ENCODE results near the gene SH2D4B.

The SH2D4B gene

GRCh38 chr10:80622153-80622552 is 84.5 kb downstream of the SH2D4B start:
- H3K9ac ChIP-seq (ENCODE audit: insufficient read length, low read depth) = no peak overlapping the region
- H3K27me3 ChIP-seq (ENCODE audit: insufficient read depth, insufficient read length) = no peaks in the 10 kb centered on the region
- no peaks in the 10 kb centered on the region for H3K9me3 ChIP-seq (ENCODE audit: insufficient read depth, low read length)
- no peak overlapping the region for H3K4me3 ChIP-seq (ENCODE audit: insufficient read length, low read depth)
- no peak for DNase-seq (ENCODE audit: low read depth, low spot score)
- H3K4me1 ChIP-seq (ENCODE audit: insufficient read depth, insufficient read length) = no peaks in the 10 kb centered on the region
- TF ChIP-seq ZNF274 (IDR thresholded peaks at IDR 0.05; ENCODE audit: low read depth, low read length) (no peak), YY1 (IDR thresholded peaks at IDR 0.05; ENCODE audit: insufficient read depth, insufficient read length) (no peak), SUZ12 (IDR thresholded peaks at IDR 0.05; ENCODE audit: extremely low read depth, insufficient read depth, insufficient read length) (no peak)
- no peaks in the 10 kb centered on the region for H3K36me3 ChIP-seq (ENCODE audit: insufficient read depth, insufficient read length, low read length)

DNA sequence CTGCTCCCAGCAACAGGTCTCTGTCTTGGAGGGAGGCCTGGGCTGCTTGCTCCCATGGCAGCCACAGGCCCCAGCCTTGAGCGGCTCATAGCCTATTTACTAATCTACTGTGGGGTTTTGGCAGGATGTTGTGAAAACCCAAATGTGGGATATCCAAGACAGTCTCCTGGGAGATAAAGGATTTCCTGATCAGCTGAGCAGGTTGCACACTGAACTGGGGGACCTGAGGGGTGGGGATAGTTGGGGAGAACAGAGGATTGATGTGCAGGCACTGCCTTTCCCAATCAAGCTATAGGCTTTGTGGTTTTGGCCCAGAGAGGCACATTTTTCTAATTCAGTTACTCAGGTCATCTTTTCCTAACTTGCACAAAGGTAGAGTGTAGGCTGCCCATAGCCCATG is 92.6 kb downstream of the SH2D4B start:
- Histone ChIP-seq H3K36me3 (ENCODE audit: insufficient read depth, insufficient read length, low read length) (no peaks in the 10 kb centered on the region), H3K4me1 (ENCODE audit: insufficient read depth, insufficient read length) (no peaks in the 10 kb centered on the region), H3K9ac (ENCODE audit: insufficient read length, low read depth) (no peak overlapping the region), H3K4me3 (ENCODE audit: insufficient read length, low read depth) (no peak overlapping the region), H3K27me3 (ENCODE audit: insufficient read depth, insufficient read length) (no peaks in the 10 kb centered on the region), H3K9me3 (ENCODE audit: insufficient read depth, low read length) (no peaks in the 10 kb centered on the region)
- no peak for TF ChIP-seq ZNF274 (IDR thresholded peaks at IDR 0.05; ENCODE audit: low read depth, low read length)
- no peak for TF ChIP-seq YY1 (IDR thresholded peaks at IDR 0.05; ENCODE audit: insufficient read depth, insufficient read length)
- no peak for TF ChIP-seq SUZ12 (IDR thresholded peaks at IDR 0.05; ENCODE audit: extremely low read depth, insufficient read depth, insufficient read length)
- no peak for DNase-seq (ENCODE audit: low read depth, low spot score)

DNA sequence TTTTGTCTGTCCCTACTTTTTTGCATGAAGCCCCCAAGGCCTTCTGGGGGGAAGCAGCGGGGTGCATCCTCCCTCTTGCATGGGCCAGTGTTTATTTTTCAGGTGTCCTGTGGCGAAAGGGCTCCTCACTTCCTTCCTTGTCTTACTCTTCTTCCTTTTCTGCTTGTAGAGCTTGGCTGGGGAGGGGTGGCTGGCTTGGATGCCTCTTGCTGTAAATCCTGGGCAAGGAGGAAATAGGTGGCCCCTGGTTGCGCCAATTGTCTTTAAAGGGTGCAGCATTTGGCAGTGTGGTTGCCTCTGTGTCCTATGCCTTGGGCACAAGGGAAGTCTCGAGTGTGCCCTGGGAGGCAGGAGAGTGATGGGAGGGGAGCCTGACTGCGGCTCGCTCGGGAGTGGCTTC is 95.0 kb downstream of the SH2D4B start:
- TF ChIP-seq ZNF274 (IDR thresholded peaks at IDR 0.05; ENCODE audit: low read depth, low read length) (no peak), YY1 (IDR thresholded peaks at IDR 0.05; ENCODE audit: insufficient read depth, insufficient read length) (no peak), SUZ12 (IDR thresholded peaks at IDR 0.05; ENCODE audit: extremely low read depth, insufficient read depth, insufficient read length) (no peak)
- H3K9me3 ChIP-seq (ENCODE audit: insufficient read depth, low read length) = no peaks in the 10 kb centered on the region
- H3K4me3 ChIP-seq (ENCODE audit: insufficient read length, low read depth) = no peak overlapping the region
- no peaks in the 10 kb centered on the region for H3K27me3 ChIP-seq (ENCODE audit: insufficient read depth, insufficient read length)
- DNase-seq (ENCODE audit: low read depth, low spot score) = no peak
- H3K4me1 ChIP-seq (ENCODE audit: insufficient read depth, insufficient read length) = no peaks in the 10 kb centered on the region
- H3K9ac ChIP-seq (ENCODE audit: insufficient read length, low read depth) = no peak overlapping the region
- H3K36me3 ChIP-seq (ENCODE audit: insufficient read depth, insufficient read length, low read length) = no peaks in the 10 kb centered on the region

GRCh38 chr10:80633383-80633860 is 95.7 kb downstream of the SH2D4B start:
- no peak for DNase-seq (ENCODE audit: low read depth, low spot score)
- no peak overlapping the region for H3K9ac ChIP-seq (ENCODE audit: insufficient read length, low read depth)
- no peaks in the 10 kb centered on the region for H3K36me3 ChIP-seq (ENCODE audit: insufficient read depth, insufficient read length, low read length)
- no peaks in the 10 kb centered on the region for H3K9me3 ChIP-seq (ENCODE audit: insufficient read depth, low read length)
- no peaks in the 10 kb centered on the region for H3K4me1 ChIP-seq (ENCODE audit: insufficient read depth, insufficient read length)
- no peak overlapping the region for H3K4me3 ChIP-seq (ENCODE audit: insufficient read length, low read depth)
- H3K27me3 ChIP-seq (ENCODE audit: insufficient read depth, insufficient read length) = no peaks in the 10 kb centered on the region
- TF ChIP-seq SUZ12 (IDR thresholded peaks at IDR 0.05; ENCODE audit: extremely low read depth, insufficient read depth, insufficient read length) (no peak), YY1 (IDR thresholded peaks at IDR 0.05; ENCODE audit: insufficient read depth, insufficient read length) (no peak), ZNF274 (IDR thresholded peaks at IDR 0.05; ENCODE audit: low read depth, low read length) (no peak)

DNA sequence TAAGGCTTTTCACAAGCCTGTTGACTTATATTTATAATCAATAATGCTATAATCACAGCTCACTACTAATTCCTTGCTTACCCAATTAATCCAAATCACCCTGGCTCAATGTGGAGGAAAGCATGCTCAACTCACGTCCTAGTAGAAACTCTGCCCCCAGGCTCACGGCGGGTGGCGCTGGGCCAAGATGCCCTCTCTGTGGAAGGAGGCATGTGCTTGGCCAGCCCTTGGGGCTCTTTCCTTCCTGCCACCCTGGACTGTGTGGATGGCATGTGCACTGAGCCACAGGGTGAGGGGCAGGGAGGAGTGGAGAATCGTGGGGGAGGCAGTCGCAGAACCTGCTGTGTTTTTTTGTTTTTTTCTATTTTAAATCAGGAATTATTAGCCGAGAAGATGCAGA is 96.2 kb downstream of the SH2D4B start:
- H3K9ac ChIP-seq (ENCODE audit: insufficient read length, low read depth) = no peak overlapping the region
- no peaks in the 10 kb centered on the region for H3K27me3 ChIP-seq (ENCODE audit: insufficient read depth, insufficient read length)
- H3K4me1 ChIP-seq (ENCODE audit: insufficient read depth, insufficient read length) = no peaks in the 10 kb centered on the region
- no peaks in the 10 kb centered on the region for H3K9me3 ChIP-seq (ENCODE audit: insufficient read depth, low read length)
- no peak for TF ChIP-seq YY1 (IDR thresholded peaks at IDR 0.05; ENCODE audit: insufficient read depth, insufficient read length)
- TF ChIP-seq ZNF274 (IDR thresholded peaks at IDR 0.05; ENCODE audit: low read depth, low read length) = no peak
- TF ChIP-seq SUZ12 (IDR thresholded peaks at IDR 0.05; ENCODE audit: extremely low read depth, insufficient read depth, insufficient read length) = no peak
- H3K36me3 ChIP-seq (ENCODE audit: insufficient read depth, insufficient read length, low read length) = no peaks in the 10 kb centered on the region
- H3K4me3 ChIP-seq (ENCODE audit: insufficient read length, low read depth) = no peak overlapping the region
- no peak for DNase-seq (ENCODE audit: low read depth, low spot score)

DNA sequence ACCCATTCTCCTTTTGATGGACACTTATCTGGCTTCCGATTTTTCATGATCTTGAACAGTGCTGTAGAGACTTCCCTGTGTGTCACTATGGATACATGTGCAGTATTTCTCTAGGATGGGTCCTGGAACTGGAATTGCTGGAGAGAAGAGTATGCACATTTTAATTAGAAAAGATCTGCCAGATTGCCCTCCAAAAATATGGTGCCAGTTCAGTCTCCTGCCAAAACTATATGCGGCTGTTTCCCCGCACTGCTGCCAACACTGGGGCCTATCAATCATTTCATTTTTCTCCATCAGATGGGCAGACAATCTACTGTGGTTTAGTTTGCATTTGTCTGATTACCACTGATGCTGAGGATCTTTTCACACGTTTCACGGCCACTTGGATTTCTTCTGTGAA is 105.0 kb downstream of the SH2D4B start:
- Histone ChIP-seq H3K9ac (ENCODE audit: insufficient read length, low read depth) (no peak overlapping the region), H3K4me3 (ENCODE audit: insufficient read length, low read depth) (no peak overlapping the region), H3K4me1 (ENCODE audit: insufficient read depth, insufficient read length) (no peaks in the 10 kb centered on the region), H3K27me3 (ENCODE audit: insufficient read depth, insufficient read length) (no peaks in the 10 kb centered on the region), H3K9me3 (ENCODE audit: insufficient read depth, low read length) (no peaks in the 10 kb centered on the region), H3K36me3 (ENCODE audit: insufficient read depth, insufficient read length, low read length) (no peaks in the 10 kb centered on the region)
- DNase-seq (ENCODE audit: low read depth, low spot score) = no peak
- no peak for TF ChIP-seq YY1 (IDR thresholded peaks at IDR 0.05; ENCODE audit: insufficient read depth, insufficient read length)
- no peak for TF ChIP-seq SUZ12 (IDR thresholded peaks at IDR 0.05; ENCODE audit: extremely low read depth, insufficient read depth, insufficient read length)
- TF ChIP-seq ZNF274 (IDR thresholded peaks at IDR 0.05; ENCODE audit: low read depth, low read length) = no peak

DNA sequence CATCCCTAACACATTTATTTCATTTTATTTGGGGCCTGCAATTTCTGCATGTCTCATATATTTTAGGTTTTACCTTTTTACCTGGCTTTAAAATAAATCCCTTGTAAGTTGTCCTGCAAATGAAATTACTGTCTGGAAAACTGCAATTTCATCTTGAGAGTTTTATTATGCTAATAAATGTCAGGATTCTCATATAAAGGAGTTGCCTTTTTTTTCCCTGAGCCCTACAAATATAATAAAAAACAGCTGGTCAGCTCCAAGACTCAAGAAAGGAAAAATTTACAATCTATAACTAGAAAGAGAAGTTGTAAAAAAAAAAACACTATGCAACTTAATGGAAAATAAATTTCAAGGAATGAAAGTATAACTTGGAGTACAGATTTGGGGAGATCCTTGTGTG is 108.7 kb downstream of the SH2D4B start:
- no peak overlapping the region for H3K9ac ChIP-seq (ENCODE audit: insufficient read length, low read depth)
- H3K4me3 ChIP-seq (ENCODE audit: insufficient read length, low read depth) = no peak overlapping the region
- H3K27me3 ChIP-seq (ENCODE audit: insufficient read depth, insufficient read length) = no peaks in the 10 kb centered on the region
- DNase-seq (ENCODE audit: low read depth, low spot score) = no peak
- no peaks in the 10 kb centered on the region for H3K4me1 ChIP-seq (ENCODE audit: insufficient read depth, insufficient read length)
- no peaks in the 10 kb centered on the region for H3K36me3 ChIP-seq (ENCODE audit: insufficient read depth, insufficient read length, low read length)
- H3K9me3 ChIP-seq (ENCODE audit: insufficient read depth, low read length) = no peaks in the 10 kb centered on the region
- TF ChIP-seq YY1 (IDR thresholded peaks at IDR 0.05; ENCODE audit: insufficient read depth, insufficient read length) (no peak), SUZ12 (IDR thresholded peaks at IDR 0.05; ENCODE audit: extremely low read depth, insufficient read depth, insufficient read length) (no peak), ZNF274 (IDR thresholded peaks at IDR 0.05; ENCODE audit: low read depth, low read length) (no peak)
